HCT116 (cell line): ENCODE results near the gene EVC2.

Source experiments
- CTCF ChIP-seq, 3 experiments: fragments of 200-600 bp in 1 of 3; sonication (generic) in 1 of 3; IDR thresholded peaks in 2 of 3; conservative IDR thresholded peaks in 1 of 3; 2 replicates each; pipeline ENCODE4 v1.5.1; 2012 to 2017; ENCODE audit warnings: low read depth in 2 of 3, low read length in 2 of 3, antibody characterized with exemption in 1 of 3, borderline replicate concordance in 1 of 3, control low read depth in 1 of 3, mild to moderate bottlenecking in 1 of 3, mixed read lengths in 1 of 3, mixed run types in 1 of 3, moderate library complexity in 1 of 3; ENCODE audit not compliant: insufficient read depth in 1 of 3
- EZH2 ChIP-seq: fragments of 200-600 bp; sonication (generic); IDR thresholded peaks from 2 replicates; pipeline ENCODE4 v1.6.1; 2017; ENCODE audit warnings: antibody characterized with exemption, mixed run types
- MAX ChIP-seq: IDR thresholded peaks from 2 replicates; pipeline ENCODE4 v1.6.1; 2012
- POLR2AphosphoS5 ChIP-seq: IDR thresholded peaks from 2 replicates; pipeline ENCODE4 v1.6.1; 2011; ENCODE audit warnings: mild to moderate bottlenecking, low read depth, low read length, moderate library complexity

- TF ChIP-seq CTCF (IDR thresholded peaks at IDR 0.05 in 2 of 3, conservative IDR thresholded peaks at IDR 0.05 in 1 of 3; ENCODE audit: borderline replicate concordance in 1 of 3, insufficient read depth in 1 of 3, low read depth in 2 of 3, low read length in 2 of 3), result no peak
- no peak for TF ChIP-seq EZH2
- TF ChIP-seq MAX, result no peak
- no peak for TF ChIP-seq POLR2AphosphoS5
Measured at GRCh38 chr4:5588046-5588445, 120.3 kb downstream of the EVC2 start.
